H1 (cell line): ENCODE measurements around the gene ACP2. TPM values are rescaled to one million over a fixed set of nuclear protein-coding genes. Genes with fewer than 3 reads are reported as not detected.

Source experiments
- CREB1 ChIP-seq: IDR thresholded peaks from 2 replicates; pipeline ENCODE4 v1.6.1; 2012; ENCODE audit warnings: inconsistent platforms
- GTF2F1 ChIP-seq: IDR thresholded peaks from 2 replicates; pipeline ENCODE4 v1.6.1; 2012; ENCODE audit warnings: low read depth, low read length, improper control_type of control experiment, borderline replicate concordance
- RXRA ChIP-seq: IDR thresholded peaks from 2 replicates; pipeline ENCODE4 v1.6.1; 2011; ENCODE audit warnings: low read depth, mild to moderate bottlenecking, low read length, moderate library complexity; ENCODE audit not compliant: insufficient read depth
- SIN3A ChIP-seq, 2 experiments: IDR thresholded peaks in 1 of 2; conservative IDR thresholded peaks in 1 of 2; 2 replicates each; pipeline ENCODE4 v1.6.1; 2011 to 2012; ENCODE audit warnings: low read length in 2 of 2, improper control_type of control experiment in 1 of 2, low read depth in 1 of 2, mild to moderate bottlenecking in 1 of 2
- SP1 ChIP-seq: IDR thresholded peaks from 2 replicates; pipeline ENCODE4 v1.6.1; 2011; ENCODE audit warnings: low read depth, low read length
- TAF7 ChIP-seq: optimal IDR thresholded peaks from 2 replicates; pipeline ENCODE3; 2011; ENCODE audit warnings: low read depth, mild to moderate bottlenecking, inconsistent platforms, low read length, moderate library complexity, borderline replicate concordance
- TEAD4 ChIP-seq: IDR thresholded peaks from 2 replicates; pipeline ENCODE4 v1.6.1; 2012; ENCODE audit warnings: low read depth, low read length, inconsistent platforms, mixed read lengths
- ZNF274 ChIP-seq: IDR thresholded peaks from 2 replicates; pipeline ENCODE4 v1.7.0; 2012; ENCODE audit warnings: low read length, borderline replicate concordance; ENCODE audit errors: extremely low read depth
- polyA plus RNA-seq, 7 experiments: library from polyadenylated mRNA; depleted of rRNA in 3 of 7; stranded (reverse) in 5 of 7; unstranded in 2 of 7; fragments of >200 nt in 5 of 7; fragments of 200-250 nt in 2 of 7; gene quantifications; 1 replicate in 5 of 7; 2 replicates in 1 of 7; 4 replicates in 1 of 7; pipeline versions ENCODE4 v1.2.1 to v1.2.3, GENCODE V29; 2011 to 2013; ENCODE audit warnings: missing spikeins in 2 of 7, mixed read lengths in 2 of 7
- total RNA-seq: library from RNA; stranded (reverse); fragmentation: NEBNext Ultra II Directional; extraction: Animal tissue kit (Norgen Biotek cat#: 25700); gene quantifications from 2 replicates; pipeline ENCODE4 v1.2.1, GENCODE V29; 2021
- TF ChIP-seq, protein P1 (sequence below): fragments of 300-600 bp; sonication (generic); IDR thresholded peaks from 2 replicates; pipeline ENCODE4 v1.7.1; 2012; ENCODE audit warnings: low read length, moderate library complexity, mild to moderate bottlenecking, inconsistent platforms; ENCODE audit not compliant: insufficient replicate concordance
- TF ChIP-seq, protein P2 (sequence below): IDR thresholded peaks from 2 replicates; pipeline ENCODE4 v1.6.1; 2011; ENCODE audit warnings: low read depth, mild to moderate bottlenecking, low read length; ENCODE audit not compliant: insufficient read depth

Gene ACP2
- total and polyA plus RNA-seq, 2 of the 8 experiments (the other 6 are each of a cell fraction or from before 2014, with no cell fraction given): 17.8 to 19.8 TPM

DNA sequence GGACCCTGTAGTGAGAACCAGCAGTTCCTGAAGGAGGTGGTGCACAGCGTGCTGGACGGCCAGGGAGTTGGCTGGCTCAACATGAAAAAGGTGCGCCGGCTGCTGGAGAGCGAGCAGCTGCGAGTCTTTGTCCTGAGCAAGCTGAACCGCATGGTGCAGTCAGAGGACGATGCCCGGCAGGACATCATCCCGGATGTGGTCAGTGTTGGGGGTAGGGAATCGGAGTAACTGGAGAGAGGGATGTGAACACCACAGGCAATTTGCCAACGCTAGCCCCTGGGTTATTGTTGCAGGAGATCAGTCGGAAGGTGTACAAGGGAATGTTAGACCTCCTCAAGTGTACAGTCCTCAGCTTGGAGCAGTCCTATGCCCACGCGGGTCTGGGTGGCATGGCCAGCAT lies 41.2 kb upstream of the ACP2 start (continued):
- TF ChIP-seq, protein P1, sequence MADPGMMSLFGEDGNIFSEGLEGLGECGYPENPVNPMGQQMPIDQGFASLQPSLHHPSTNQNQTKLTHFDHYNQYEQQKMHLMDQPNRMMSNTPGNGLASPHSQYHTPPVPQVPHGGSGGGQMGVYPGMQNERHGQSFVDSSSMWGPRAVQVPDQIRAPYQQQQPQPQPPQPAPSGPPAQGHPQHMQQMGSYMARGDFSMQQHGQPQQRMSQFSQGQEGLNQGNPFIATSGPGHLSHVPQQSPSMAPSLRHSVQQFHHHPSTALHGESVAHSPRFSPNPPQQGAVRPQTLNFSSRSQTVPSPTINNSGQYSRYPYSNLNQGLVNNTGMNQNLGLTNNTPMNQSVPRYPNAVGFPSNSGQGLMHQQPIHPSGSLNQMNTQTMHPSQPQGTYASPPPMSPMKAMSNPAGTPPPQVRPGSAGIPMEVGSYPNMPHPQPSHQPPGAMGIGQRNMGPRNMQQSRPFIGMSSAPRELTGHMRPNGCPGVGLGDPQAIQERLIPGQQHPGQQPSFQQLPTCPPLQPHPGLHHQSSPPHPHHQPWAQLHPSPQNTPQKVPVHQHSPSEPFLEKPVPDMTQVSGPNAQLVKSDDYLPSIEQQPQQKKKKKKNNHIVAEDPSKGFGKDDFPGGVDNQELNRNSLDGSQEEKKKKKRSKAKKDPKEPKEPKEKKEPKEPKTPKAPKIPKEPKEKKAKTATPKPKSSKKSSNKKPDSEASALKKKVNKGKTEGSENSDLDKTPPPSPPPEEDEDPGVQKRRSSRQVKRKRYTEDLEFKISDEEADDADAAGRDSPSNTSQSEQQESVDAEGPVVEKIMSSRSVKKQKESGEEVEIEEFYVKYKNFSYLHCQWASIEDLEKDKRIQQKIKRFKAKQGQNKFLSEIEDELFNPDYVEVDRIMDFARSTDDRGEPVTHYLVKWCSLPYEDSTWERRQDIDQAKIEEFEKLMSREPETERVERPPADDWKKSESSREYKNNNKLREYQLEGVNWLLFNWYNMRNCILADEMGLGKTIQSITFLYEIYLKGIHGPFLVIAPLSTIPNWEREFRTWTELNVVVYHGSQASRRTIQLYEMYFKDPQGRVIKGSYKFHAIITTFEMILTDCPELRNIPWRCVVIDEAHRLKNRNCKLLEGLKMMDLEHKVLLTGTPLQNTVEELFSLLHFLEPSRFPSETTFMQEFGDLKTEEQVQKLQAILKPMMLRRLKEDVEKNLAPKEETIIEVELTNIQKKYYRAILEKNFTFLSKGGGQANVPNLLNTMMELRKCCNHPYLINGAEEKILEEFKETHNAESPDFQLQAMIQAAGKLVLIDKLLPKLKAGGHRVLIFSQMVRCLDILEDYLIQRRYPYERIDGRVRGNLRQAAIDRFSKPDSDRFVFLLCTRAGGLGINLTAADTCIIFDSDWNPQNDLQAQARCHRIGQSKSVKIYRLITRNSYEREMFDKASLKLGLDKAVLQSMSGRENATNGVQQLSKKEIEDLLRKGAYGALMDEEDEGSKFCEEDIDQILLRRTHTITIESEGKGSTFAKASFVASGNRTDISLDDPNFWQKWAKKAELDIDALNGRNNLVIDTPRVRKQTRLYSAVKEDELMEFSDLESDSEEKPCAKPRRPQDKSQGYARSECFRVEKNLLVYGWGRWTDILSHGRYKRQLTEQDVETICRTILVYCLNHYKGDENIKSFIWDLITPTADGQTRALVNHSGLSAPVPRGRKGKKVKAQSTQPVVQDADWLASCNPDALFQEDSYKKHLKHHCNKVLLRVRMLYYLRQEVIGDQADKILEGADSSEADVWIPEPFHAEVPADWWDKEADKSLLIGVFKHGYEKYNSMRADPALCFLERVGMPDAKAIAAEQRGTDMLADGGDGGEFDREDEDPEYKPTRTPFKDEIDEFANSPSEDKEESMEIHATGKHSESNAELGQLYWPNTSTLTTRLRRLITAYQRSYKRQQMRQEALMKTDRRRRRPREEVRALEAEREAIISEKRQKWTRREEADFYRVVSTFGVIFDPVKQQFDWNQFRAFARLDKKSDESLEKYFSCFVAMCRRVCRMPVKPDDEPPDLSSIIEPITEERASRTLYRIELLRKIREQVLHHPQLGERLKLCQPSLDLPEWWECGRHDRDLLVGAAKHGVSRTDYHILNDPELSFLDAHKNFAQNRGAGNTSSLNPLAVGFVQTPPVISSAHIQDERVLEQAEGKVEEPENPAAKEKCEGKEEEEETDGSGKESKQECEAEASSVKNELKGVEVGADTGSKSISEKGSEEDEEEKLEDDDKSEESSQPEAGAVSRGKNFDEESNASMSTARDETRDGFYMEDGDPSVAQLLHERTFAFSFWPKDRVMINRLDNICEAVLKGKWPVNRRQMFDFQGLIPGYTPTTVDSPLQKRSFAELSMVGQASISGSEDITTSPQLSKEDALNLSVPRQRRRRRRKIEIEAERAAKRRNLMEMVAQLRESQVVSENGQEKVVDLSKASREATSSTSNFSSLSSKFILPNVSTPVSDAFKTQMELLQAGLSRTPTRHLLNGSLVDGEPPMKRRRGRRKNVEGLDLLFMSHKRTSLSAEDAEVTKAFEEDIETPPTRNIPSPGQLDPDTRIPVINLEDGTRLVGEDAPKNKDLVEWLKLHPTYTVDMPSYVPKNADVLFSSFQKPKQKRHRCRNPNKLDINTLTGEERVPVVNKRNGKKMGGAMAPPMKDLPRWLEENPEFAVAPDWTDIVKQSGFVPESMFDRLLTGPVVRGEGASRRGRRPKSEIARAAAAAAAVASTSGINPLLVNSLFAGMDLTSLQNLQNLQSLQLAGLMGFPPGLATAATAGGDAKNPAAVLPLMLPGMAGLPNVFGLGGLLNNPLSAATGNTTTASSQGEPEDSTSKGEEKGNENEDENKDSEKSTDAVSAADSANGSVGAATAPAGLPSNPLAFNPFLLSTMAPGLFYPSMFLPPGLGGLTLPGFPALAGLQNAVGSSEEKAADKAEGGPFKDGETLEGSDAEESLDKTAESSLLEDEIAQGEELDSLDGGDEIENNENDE: no peak
- TF ChIP-seq TAF7: no peak
- no peak for TF ChIP-seq ZNF274
- TF ChIP-seq, protein P2, sequence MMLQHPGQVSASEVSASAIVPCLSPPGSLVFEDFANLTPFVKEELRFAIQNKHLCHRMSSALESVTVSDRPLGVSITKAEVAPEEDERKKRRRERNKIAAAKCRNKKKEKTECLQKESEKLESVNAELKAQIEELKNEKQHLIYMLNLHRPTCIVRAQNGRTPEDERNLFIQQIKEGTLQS: no peak
- no peak for TF ChIP-seq TEAD4
- no peak for TF ChIP-seq SIN3A (conservative IDR thresholded peaks at IDR 0.05 in 1 of 2, IDR thresholded peaks at IDR 0.05 in 1 of 2; ENCODE audit: low read depth in 1 of 2, low read length in 2 of 2)
- no peak for TF ChIP-seq SP1
- TF ChIP-seq GTF2F1: no peak
- no peak for TF ChIP-seq RXRA
- TF ChIP-seq CREB1: no peak
